Stimulated activated CD8-positive, alpha-beta memory T cell treated with anti-CD3 and anti-CD28 coated beads, Interleukin-4, amount 100 ng/mL, for 4 hours (primary cell): ENCODE measurements around the gene RBM14.
"Not testable (repeated sequence)": the region's sequence is repeated elsewhere in the genome, so short reads cannot be mapped to it uniquely, and the experiment has no call there.

ENCODE experiments used
- DNase-seq, 2 donors: peaks; one replicate each; pipeline ENCODE4 v3.0.0-alpha.2; 2020; ENCODE audit warnings: low read depth in 2 of 2, low spot score in 1 of 2

The RBM14 gene

GRCh38 chr11:66616379-66617154 lies at the start of gene RBM14:
Gene RBM14 (plus strand): TSS chr11:66616630. CDS start chr11:66616721, 91 bp downstream.
- peak; percentile 94 to 97 for DNase-seq

GRCh38 chr11:66567787-66568123 lies 48.7 kb upstream of the RBM14 start:
- DNase-seq = no peak

GRCh38 chr11:66568124-66568916 lies 48.1 kb upstream of the RBM14 start, which contains the start of gene CTSF:
Gene CTSF (minus strand): TSS chr11:66568606. CDS start chr11:66568486, 120 bp downstream.
- peak; percentile 31 to 60 for DNase-seq

GRCh38 chr11:66569076-66569475 lies 47.4 kb upstream of the RBM14 start:
- DNase-seq = no peak

- no peak for DNase-seq
These were observed 46.2 kb upstream of the RBM14 start for GRCh38 chr11:66570079-66570849.

- no peak for DNase-seq
These were observed 45.6 kb upstream of the RBM14 start for GRCh38 chr11:66570850-66571180.

- peak; percentile 49 to 67 for DNase-seq
These were observed 37.3 kb upstream of the RBM14 start for GRCh38 chr11:66579017-66579606.

GRCh38 chr11:66580803-66581202 lies 35.6 kb upstream of the RBM14 start:
- DNase-seq = no peak

GRCh38 chr11:66581261-66581660 lies 35.2 kb upstream of the RBM14 start:
- no peak for DNase-seq

GRCh38 chr11:66582565-66583147 lies 33.8 kb upstream of the RBM14 start:
- DNase-seq = not testable (repeated sequence)

- DNase-seq = not testable (repeated sequence)
These were observed 31.0 kb upstream of the RBM14 start for GRCh38 chr11:66585447-66585846.

GRCh38 chr11:66586136-66586535 lies 30.3 kb upstream of the RBM14 start:
- no peak for DNase-seq

- not testable (repeated sequence) for DNase-seq
These were observed 27.1 kb upstream of the RBM14 start for GRCh38 chr11:66589315-66589714.

GRCh38 chr11:66589996-66590675 lies 26.3 kb upstream of the RBM14 start:
- no peak for DNase-seq

- DNase-seq = no peak
These were observed 25.3 kb upstream of the RBM14 start for GRCh38 chr11:66591175-66591574.

GRCh38 chr11:66592457-66593302 lies 23.8 kb upstream of the RBM14 start, which contains the start of the genes CCDC87 and CCS:
Gene CCDC87 (minus strand): TSS chr11:66593063. CDS start chr11:66593015, 48 bp downstream.
Gene CCS (plus strand): TSS chr11:66593185. CDS start chr11:66593262, 77 bp downstream.
- peak; percentile 97 to 98 for DNase-seq

- DNase-seq = no peak
These were observed 23.2 kb upstream of the RBM14 start for GRCh38 chr11:66593303-66593635.

GRCh38 chr11:66593650-66594049 lies 22.8 kb upstream of the RBM14 start:
- no peak for DNase-seq

- no peak for DNase-seq
These were observed 21.1 kb upstream of the RBM14 start for GRCh38 chr11:66595245-66595904.
